SK-N-SH (cell line): ENCODE results near the gene ARHGAP26. TPM values are rescaled to one million over a fixed set of nuclear protein-coding genes. Genes with fewer than 3 reads are reported as not detected.

ENCODE experiments used
- CTCF ChIA-PET: fragments of 300-600, 350-600 bp; formaldehyde crosslinking; extraction: SDS; loops from one replicate; lab custom pipeline; 2021; lab: Yijun Ruan, JAX
- POLR2A ChIA-PET: fragments of 350-600 bp; sonication (Branson Sonifier 250); formaldehyde crosslinking; extraction: SDS; loops from one replicate; lab custom pipeline; 2020; ENCODE audit warnings: antibody characterized with exemption, inconsistent platforms; lab: Yijun Ruan, JAX
- DNase-seq: peaks from one replicate; pipeline ENCODE4 v3.0.0; 2012
- H2AFZ ChIP-seq: fragments of 200-600 bp; sonication (generic); 2 replicates; pipeline ENCODE4 v1.8.1; 2016; ENCODE audit warnings: antibody characterized with exemption, mild to moderate bottlenecking, low read depth
- H3F3A ChIP-seq: fragments of 200-600 bp; sonication (generic); replicated peaks from 2 replicates; pipeline ENCODE3; 2016; ENCODE audit warnings: antibody characterized with exemption, mild to moderate bottlenecking; ENCODE audit not compliant: insufficient read depth
- H3K27ac ChIP-seq, 2 experiments: fragments of 200-500 bp in 1 of 2; fragments of 200-600 bp in 1 of 2; sonication (Bioruptor generic) in 1 of 2; sonication (generic), shearing (Covaris generic) in 1 of 2; 2 replicates each; pipeline versions ENCODE4 v1.5.1 to v1.6.1; 2014 to 2016; ENCODE audit warnings: low read depth in 2 of 2, inconsistent platforms in 1 of 2, low read length in 1 of 2, mild to moderate bottlenecking in 1 of 2, mixed read lengths in 1 of 2
- H3K27me3 ChIP-seq: fragments of 200-600 bp; sonication (generic), shearing (Covaris generic); 2 replicates; pipeline ENCODE4 v1.6.1; 2016; ENCODE audit warnings: mixed run types; ENCODE audit not compliant: insufficient read depth
- H3K36me3 ChIP-seq, 2 experiments: fragments of 200-500 bp in 1 of 2; fragments of 200-600 bp in 1 of 2; sonication (Bioruptor generic) in 1 of 2; sonication (generic) in 1 of 2; replicated peaks in 1 of 2; 2 replicates each; pipeline versions ENCODE3 to v1.5.1; 2014 to 2016; ENCODE audit warnings: low read length in 1 of 2, mild to moderate bottlenecking in 1 of 2; ENCODE audit not compliant: insufficient read depth in 2 of 2, control insufficient read depth in 1 of 2
- H3K4me1 ChIP-seq, 2 experiments: fragments of 200-500 bp in 1 of 2; fragments of 200-600 bp in 1 of 2; sonication (Bioruptor generic) in 1 of 2; sonication (generic), shearing (Covaris generic) in 1 of 2; 2 replicates each; pipeline versions ENCODE4 v1.5.1 to v1.6.1; 2014 to 2016; ENCODE audit warnings: low read depth in 1 of 2, low read length in 1 of 2, mixed run types in 1 of 2; ENCODE audit not compliant: insufficient read depth in 2 of 2, control insufficient read depth in 1 of 2
- H3K4me2 ChIP-seq: fragments of 200-600 bp; sonication (generic), shearing (Covaris generic); 2 replicates; pipeline ENCODE4 v1.6.1; 2017; ENCODE audit warnings: mixed run types
- H3K4me3 ChIP-seq, 2 experiments: fragments of 200-500 bp in 1 of 2; fragments of 200-600 bp in 1 of 2; sonication (Bioruptor generic) in 1 of 2; sonication (generic), shearing (Covaris generic) in 1 of 2; 2 replicates each; pipeline versions ENCODE4 v1.5.1 to v1.8.1; 2014 to 2016; ENCODE audit warnings: low read depth in 2 of 2, inconsistent platforms in 1 of 2, low read length in 1 of 2, mild to moderate bottlenecking in 1 of 2, mixed read lengths in 1 of 2, moderate library complexity in 1 of 2
- H3K79me2 ChIP-seq: fragments of 200-600 bp; sonication (generic); 2 replicates; pipeline ENCODE4 v1.8.1; 2017; ENCODE audit warnings: mild to moderate bottlenecking; ENCODE audit not compliant: insufficient read depth
- H3K9ac ChIP-seq: fragments of 200-600 bp; sonication (generic); 2 replicates; pipeline ENCODE4 v1.6.1; 2017; ENCODE audit warnings: mixed run types
- H3K9me2 ChIP-seq: fragments of 200-600 bp; sonication (generic); 2 replicates; pipeline ENCODE4 v1.6.1; 2017; ENCODE audit warnings: mixed run types
- H3K9me3 ChIP-seq: fragments of 200-600 bp; sonication (generic); 2 replicates; pipeline ENCODE4 v1.6.1; 2017; ENCODE audit warnings: mixed run types, mild to moderate bottlenecking, moderate library complexity
- H4K20me1 ChIP-seq: fragments of 200-600 bp; sonication (generic); 2 replicates; pipeline ENCODE4 v1.6.1; 2017; ENCODE audit warnings: mild to moderate bottlenecking, mixed run types; ENCODE audit not compliant: insufficient read depth
- ELF1 ChIP-seq: IDR thresholded peaks from 2 replicates; pipeline ENCODE4 v1.4.0; 2012
- EP300 ChIP-seq, 2 experiments: IDR thresholded peaks; 2 replicates each; pipeline versions ENCODE4 v1.4.0 to v1.6.1; 2012; ENCODE audit warnings: borderline replicate concordance in 1 of 2, low read depth in 1 of 2, low read length in 1 of 2
- FOSL2 ChIP-seq: IDR thresholded peaks from 2 replicates; pipeline ENCODE4 v1.4.0; 2012; ENCODE audit warnings: low read depth, mild to moderate bottlenecking, moderate library complexity, borderline replicate concordance
- FOXJ3 ChIP-seq: sonication (generic); formaldehyde crosslinking; IDR thresholded peaks from 2 replicates; pipeline ENCODE4 v1.5.1; 2020; ENCODE audit warnings: mild to moderate bottlenecking, missing genetic modification reagents
- GABPA ChIP-seq: IDR thresholded peaks from 2 replicates; pipeline ENCODE4 v1.4.0; 2012; ENCODE audit warnings: low read depth, mild to moderate bottlenecking
- GATA2 ChIP-seq: sonication (generic); formaldehyde crosslinking; IDR thresholded peaks from 2 replicates; pipeline ENCODE4 v1.5.0; 2020; ENCODE audit warnings: mild to moderate bottlenecking, missing genetic modification reagents
- JUND ChIP-seq: IDR thresholded peaks from 2 replicates; pipeline ENCODE4 v1.4.0; 2012
- MEF2A ChIP-seq: IDR thresholded peaks from 2 replicates; pipeline ENCODE4 v1.4.0; 2012; ENCODE audit warnings: low read depth, borderline replicate concordance
- NFIC ChIP-seq: IDR thresholded peaks from 2 replicates; pipeline ENCODE4 v1.4.0; 2012; ENCODE audit warnings: borderline replicate concordance
- POLR2AphosphoS5 ChIP-seq: IDR thresholded peaks from 2 replicates; pipeline ENCODE4 v1.6.1; 2012; ENCODE audit warnings: low read depth, low read length
- RCOR1 ChIP-seq: fragments of 150-350 bp; IDR thresholded peaks from 2 replicates; pipeline ENCODE4 v1.6.1; 2017; ENCODE audit warnings: antibody characterized with exemption, low read length
- TAF1 ChIP-seq: IDR thresholded peaks from 2 replicates; pipeline ENCODE4 v1.6.1; 2012; ENCODE audit warnings: low read depth, mild to moderate bottlenecking, low read length, moderate library complexity, borderline replicate concordance
- TCF12 ChIP-seq: IDR thresholded peaks from 2 replicates; pipeline ENCODE4 v1.4.0; 2012
- TEAD4 ChIP-seq: IDR thresholded peaks from 2 replicates; pipeline ENCODE4 v1.4.0; 2012; ENCODE audit warnings: mild to moderate bottlenecking, borderline replicate concordance; ENCODE audit not compliant: insufficient read depth
- whole genome bisulfite sequencing: methylation state at CpG from one replicate; pipeline ENCODE4 v1.1.6; 2017; ENCODE audit warnings: low lambda C conversion rate; 5-methylcytosine and 5-hydroxymethylcytosine counted together
- polyA plus RNA-seq, 3 experiments: library from polyadenylated mRNA; depleted of rRNA; stranded (reverse); fragments of >200 nt; gene quantifications; 2 replicates each; pipeline ENCODE4 v1.2.3, GENCODE V29; 2012
- TF ChIP-seq, protein P1 (sequence below): IDR thresholded peaks from 2 replicates; pipeline ENCODE4; 2012
- TF ChIP-seq, protein P2 (sequence below): fragments of 200-600 bp; sonication (generic); IDR thresholded peaks from 2 replicates; pipeline ENCODE4 v1.6.1; 2017; ENCODE audit warnings: antibody characterized with exemption, mild to moderate bottlenecking, moderate library complexity
- TF ChIP-seq, protein P3 (sequence below): IDR thresholded peaks from 2 replicates; pipeline ENCODE4 v1.4.0; 2012; ENCODE audit warnings: low read depth
- TF ChIP-seq, protein P4 (sequence below): fragments of 150-350 bp; IDR thresholded peaks from 2 replicates; pipeline ENCODE4 v1.6.1; 2017; ENCODE audit warnings: antibody characterized with exemption, low read length, low read depth, borderline replicate concordance
- TF ChIP-seq, protein P5 (sequence below): IDR thresholded peaks from 2 replicates; pipeline ENCODE4 v1.6.1; 2012; ENCODE audit warnings: mild to moderate bottlenecking, low read depth, low read length, moderate library complexity

Gene ARHGAP26
- polyA plus RNA-seq, 1 of the 3 experiments (the other 2 are of a cell fraction): 6.1 TPM

DNA sequence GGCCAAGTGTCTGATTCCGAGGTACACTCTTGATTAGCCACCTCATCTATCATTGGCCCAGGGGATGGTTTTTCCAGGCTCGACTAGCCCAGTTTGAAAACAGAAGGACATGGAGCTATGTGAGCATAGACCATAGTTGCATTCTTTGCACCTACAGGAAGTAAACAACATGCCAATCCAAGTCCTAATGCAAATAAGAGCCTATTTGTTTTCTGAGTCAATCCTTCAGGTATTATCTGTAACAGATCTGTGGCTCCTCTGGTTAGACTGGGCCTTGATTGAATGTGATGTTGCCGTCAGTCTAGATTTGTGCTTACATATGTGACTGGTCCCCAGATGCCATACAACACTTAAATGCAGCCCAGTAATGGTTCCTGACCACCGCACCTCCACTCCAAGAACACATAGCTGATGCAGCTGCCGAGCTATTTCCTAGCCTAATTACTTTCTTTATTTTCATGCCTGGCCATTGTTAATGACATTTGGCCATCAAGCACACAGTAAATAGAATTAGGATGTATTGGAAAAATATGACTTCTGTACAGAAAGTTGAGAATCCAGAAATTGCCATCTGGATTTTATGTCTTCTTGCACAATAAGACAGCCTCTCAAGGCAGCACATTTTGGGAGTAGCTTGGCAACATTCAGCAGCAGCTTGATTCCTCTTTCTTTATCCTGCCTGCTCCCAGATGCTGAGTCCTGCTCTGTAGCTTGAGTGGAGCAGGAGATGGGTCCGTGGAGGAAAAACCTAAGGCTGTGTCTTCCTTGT, 29.5 kb upstream of the ARHGAP26 start (continued):
- TF ChIP-seq, protein P1, sequence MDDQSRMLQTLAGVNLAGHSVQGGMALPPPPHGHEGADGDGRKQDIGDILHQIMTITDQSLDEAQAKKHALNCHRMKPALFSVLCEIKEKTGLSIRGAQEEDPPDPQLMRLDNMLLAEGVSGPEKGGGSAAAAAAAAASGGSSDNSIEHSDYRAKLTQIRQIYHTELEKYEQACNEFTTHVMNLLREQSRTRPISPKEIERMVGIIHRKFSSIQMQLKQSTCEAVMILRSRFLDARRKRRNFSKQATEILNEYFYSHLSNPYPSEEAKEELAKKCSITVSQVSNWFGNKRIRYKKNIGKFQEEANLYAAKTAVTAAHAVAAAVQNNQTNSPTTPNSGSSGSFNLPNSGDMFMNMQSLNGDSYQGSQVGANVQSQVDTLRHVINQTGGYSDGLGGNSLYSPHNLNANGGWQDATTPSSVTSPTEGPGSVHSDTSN: peak; percentile 94
- TF ChIP-seq FOSL2 (peak; percentile 26; the same call in 1 of the 2 replicates), ELF1 (no peak), TAF1 (no peak), RCOR1 (no peak), JUND (peak; percentile 81), FOXJ3 (CRISPR knock-in tag) (no peak), POLR2AphosphoS5 (peak; percentile 72)
- TF ChIP-seq, protein P2, sequence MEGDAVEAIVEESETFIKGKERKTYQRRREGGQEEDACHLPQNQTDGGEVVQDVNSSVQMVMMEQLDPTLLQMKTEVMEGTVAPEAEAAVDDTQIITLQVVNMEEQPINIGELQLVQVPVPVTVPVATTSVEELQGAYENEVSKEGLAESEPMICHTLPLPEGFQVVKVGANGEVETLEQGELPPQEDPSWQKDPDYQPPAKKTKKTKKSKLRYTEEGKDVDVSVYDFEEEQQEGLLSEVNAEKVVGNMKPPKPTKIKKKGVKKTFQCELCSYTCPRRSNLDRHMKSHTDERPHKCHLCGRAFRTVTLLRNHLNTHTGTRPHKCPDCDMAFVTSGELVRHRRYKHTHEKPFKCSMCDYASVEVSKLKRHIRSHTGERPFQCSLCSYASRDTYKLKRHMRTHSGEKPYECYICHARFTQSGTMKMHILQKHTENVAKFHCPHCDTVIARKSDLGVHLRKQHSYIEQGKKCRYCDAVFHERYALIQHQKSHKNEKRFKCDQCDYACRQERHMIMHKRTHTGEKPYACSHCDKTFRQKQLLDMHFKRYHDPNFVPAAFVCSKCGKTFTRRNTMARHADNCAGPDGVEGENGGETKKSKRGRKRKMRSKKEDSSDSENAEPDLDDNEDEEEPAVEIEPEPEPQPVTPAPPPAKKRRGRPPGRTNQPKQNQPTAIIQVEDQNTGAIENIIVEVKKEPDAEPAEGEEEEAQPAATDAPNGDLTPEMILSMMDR: no peak

DNA sequence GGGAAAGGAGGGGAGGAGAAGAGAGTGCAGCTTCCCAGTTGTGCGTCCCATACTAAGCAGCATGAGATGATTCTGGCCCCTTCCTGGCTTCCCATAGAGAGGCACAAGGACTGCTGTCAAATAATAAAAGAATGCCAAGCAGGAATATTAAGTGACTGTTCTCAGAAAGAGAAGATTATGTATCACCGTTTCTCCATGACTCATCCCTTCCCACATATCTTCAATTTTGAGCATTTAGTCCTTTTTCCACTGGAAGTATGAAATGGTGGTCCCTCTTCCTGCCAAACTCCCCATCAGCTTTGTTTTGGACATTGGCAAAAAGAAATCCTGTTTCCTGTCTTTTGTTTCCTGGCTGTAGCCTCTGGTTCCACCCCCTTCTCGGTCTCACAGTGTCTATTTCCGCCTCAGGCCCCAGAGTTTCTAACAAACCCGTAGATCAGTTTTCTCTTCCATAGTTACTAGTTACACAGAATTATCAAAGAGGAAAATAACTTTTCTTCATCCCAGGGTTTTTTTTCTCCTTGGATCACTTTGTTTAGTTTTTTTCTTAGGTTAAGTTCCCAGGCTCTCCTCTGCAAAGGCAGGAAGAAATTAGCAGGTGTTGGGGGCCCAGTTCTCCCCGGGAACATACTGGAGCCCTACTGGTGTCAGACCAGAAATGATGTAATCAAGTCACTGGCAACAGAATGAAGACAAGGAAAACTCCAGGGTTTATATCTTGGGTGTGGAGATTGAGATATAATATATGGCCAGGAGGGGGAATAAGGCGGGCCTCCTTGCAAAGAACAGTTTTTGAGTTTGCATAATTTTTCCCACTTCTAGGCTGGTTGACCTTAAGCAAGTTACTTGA, 26.4 kb upstream of the ARHGAP26 start:
- H3K36me3 ChIP-seq: no peaks in the 10 kb centered on the region
- H4K20me1 ChIP-seq: no peaks in the 10 kb centered on the region
- POLR2A ChIA-PET: no interaction called here
- H3K79me2 ChIP-seq: no peaks in the 10 kb centered on the region
- peak overlapping the region; percentile 6; the same call in 1 of the 2 replicates for H3K9ac ChIP-seq
- H3K9me3 ChIP-seq: no peaks in the 10 kb centered on the region
- WGBS: 65% methylated on average over 7 of the region's 7 CpGs
- CTCF ChIA-PET: interaction anchor here (0.8 to 29.7 kb wide), 6 partner anchors 11 to 145 kb away, joined by 3 to 472 read pairs (median 10); partner anchors contain the start of gene ARHGAP26
- peak overlapping the region; percentile 58; the same call in 1 of the 2 replicates for H3K4me2 ChIP-seq
- peaks cover 9% of the 10 kb centered on the region for H3F3A ChIP-seq
- no peaks in the 10 kb centered on the region for H3K9me2 ChIP-seq
- peaks cover 24 to 26% of the 10 kb centered on the region in 2 experiments for H3K4me1 ChIP-seq
- H2AFZ ChIP-seq: peak overlapping the region; percentile 53
- peak overlapping the region; percentile 68 to 79 for H3K27ac ChIP-seq
- no peaks in the 10 kb centered on the region for H3K27me3 ChIP-seq
- no peak for DNase-seq
- H3K4me3 ChIP-seq: no peak overlapping the region
- TF ChIP-seq NFIC: no peak
- no peak for TF ChIP-seq MEF2A
- peak; percentile 63 for TF ChIP-seq JUND
- TF ChIP-seq, protein P1: peak; percentile 60
- no peak for TF ChIP-seq GATA2 (CRISPR knock-in tag)
- TF ChIP-seq EP300 (IDR thresholded peaks at IDR 0.05; ENCODE audit: borderline replicate concordance in 1 of 2, low read depth in 1 of 2, low read length in 1 of 2): peak in 1 of 2 experiments; percentile 10; a peak in 1 of 4 replicates
- no peak for TF ChIP-seq TCF12
- TF ChIP-seq GABPA: peak; percentile 15; the same call in 1 of the 2 replicates
- no peak for TF ChIP-seq ELF1
- TF ChIP-seq FOSL2: peak; percentile 75
- TF ChIP-seq, protein P3, sequence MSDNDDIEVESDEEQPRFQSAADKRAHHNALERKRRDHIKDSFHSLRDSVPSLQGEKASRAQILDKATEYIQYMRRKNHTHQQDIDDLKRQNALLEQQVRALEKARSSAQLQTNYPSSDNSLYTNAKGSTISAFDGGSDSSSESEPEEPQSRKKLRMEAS: no peak
- TF ChIP-seq, protein P4, sequence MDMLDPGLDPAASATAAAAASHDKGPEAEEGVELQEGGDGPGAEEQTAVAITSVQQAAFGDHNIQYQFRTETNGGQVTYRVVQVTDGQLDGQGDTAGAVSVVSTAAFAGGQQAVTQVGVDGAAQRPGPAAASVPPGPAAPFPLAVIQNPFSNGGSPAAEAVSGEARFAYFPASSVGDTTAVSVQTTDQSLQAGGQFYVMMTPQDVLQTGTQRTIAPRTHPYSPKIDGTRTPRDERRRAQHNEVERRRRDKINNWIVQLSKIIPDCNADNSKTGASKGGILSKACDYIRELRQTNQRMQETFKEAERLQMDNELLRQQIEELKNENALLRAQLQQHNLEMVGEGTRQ: no peak
- no peak; the same call in 1 of the 2 replicates for TF ChIP-seq TEAD4
- TF ChIP-seq, protein P5, sequence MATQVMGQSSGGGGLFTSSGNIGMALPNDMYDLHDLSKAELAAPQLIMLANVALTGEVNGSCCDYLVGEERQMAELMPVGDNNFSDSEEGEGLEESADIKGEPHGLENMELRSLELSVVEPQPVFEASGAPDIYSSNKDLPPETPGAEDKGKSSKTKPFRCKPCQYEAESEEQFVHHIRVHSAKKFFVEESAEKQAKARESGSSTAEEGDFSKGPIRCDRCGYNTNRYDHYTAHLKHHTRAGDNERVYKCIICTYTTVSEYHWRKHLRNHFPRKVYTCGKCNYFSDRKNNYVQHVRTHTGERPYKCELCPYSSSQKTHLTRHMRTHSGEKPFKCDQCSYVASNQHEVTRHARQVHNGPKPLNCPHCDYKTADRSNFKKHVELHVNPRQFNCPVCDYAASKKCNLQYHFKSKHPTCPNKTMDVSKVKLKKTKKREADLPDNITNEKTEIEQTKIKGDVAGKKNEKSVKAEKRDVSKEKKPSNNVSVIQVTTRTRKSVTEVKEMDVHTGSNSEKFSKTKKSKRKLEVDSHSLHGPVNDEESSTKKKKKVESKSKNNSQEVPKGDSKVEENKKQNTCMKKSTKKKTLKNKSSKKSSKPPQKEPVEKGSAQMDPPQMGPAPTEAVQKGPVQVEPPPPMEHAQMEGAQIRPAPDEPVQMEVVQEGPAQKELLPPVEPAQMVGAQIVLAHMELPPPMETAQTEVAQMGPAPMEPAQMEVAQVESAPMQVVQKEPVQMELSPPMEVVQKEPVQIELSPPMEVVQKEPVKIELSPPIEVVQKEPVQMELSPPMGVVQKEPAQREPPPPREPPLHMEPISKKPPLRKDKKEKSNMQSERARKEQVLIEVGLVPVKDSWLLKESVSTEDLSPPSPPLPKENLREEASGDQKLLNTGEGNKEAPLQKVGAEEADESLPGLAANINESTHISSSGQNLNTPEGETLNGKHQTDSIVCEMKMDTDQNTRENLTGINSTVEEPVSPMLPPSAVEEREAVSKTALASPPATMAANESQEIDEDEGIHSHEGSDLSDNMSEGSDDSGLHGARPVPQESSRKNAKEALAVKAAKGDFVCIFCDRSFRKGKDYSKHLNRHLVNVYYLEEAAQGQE: no peak
